Measurements from ENCODE around the gene NME5.

- TF ChIP-seq CTCF (conservative IDR thresholded peaks at IDR 0.05 in 1 of 2, IDR thresholded peaks at IDR 0.05 in 1 of 2; ENCODE audit: extremely low read depth in 1 of 2, insufficient read depth in 1 of 2, low read depth in 1 of 2, low read length in 2 of 2), result no peak
- no peak for TF ChIP-seq EZH2 (IDR thresholded peaks at IDR 0.05; ENCODE audit: borderline replicate concordance, low read length)
Observed at GRCh38 chr5:138128334-138128733, 10.9 kb downstream of the NME5 start.
